ENCODE measurements around the gene TSPAN5. TPM values are rescaled to one million over a fixed set of nuclear protein-coding genes. Genes with fewer than 3 reads are reported as not detected.

TSPAN5 gene
- polyA plus RNA-seq, 1 of the 3 experiments (the other 2 are of a cell fraction), result 38.6 TPM

DNA sequence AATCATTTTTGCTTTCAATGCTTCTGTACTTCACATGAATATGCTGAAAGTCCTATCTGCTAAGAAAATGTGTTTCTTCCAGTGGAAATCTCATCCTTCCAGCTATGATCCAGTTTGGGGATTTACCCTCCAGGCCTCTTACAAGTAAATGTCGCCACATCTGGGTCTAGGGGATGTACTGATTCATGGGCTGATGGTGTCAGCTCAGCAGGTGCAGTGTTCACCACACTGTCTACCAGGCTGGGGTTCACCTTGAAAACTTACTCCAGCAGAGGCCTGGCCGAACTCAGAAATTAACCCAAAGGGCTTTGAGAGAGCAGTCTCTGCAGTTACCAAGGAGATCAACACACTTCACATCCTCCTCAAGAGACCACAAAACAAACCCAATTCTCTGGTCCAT is 154.3 kb downstream of the TSPAN5 start:
- Histone ChIP-seq H4K20me1 (ENCODE audit: insufficient read depth) (no peaks in the 10 kb centered on the region), H3K9me3 (no peaks in the 10 kb centered on the region), H3K36me3 (replicated peaks in 1 of 2; ENCODE audit: control insufficient read depth in 1 of 2, insufficient read depth in 2 of 2, low read length in 1 of 2) (peaks cover 2 to 14% of the 10 kb centered on the region in 2 experiments), H3K9ac (no peak overlapping the region), H2AFZ (ENCODE audit: low read depth) (no peak overlapping the region), H3K27me3 (ENCODE audit: insufficient read depth) (no peaks in the 10 kb centered on the region), H3K4me3 (ENCODE audit: low read depth in 2 of 2, low read length in 1 of 2) (no peak overlapping the region), H3K4me1 (ENCODE audit: control insufficient read depth in 1 of 2, insufficient read depth in 2 of 2, low read depth in 1 of 2, low read length in 1 of 2) (peaks cover 0 to 17% of the 10 kb centered on the region in 2 experiments; a peak in 3 of 4 replicates), H3K9me2 (no peaks in the 10 kb centered on the region), H3K27ac (ENCODE audit: low read depth in 2 of 2, low read length in 1 of 2) (no peak overlapping the region), H3F3A (replicated peaks; ENCODE audit: insufficient read depth) (no peaks in the 10 kb centered on the region), H3K79me2 (ENCODE audit: insufficient read depth) (peaks cover 31% of the 10 kb centered on the region), H3K4me2 (no peak overlapping the region)
- DNase-seq, result no peak
- POLR2A ChIA-PET, result no interaction called here
- WGBS (ENCODE audit: low lambda C conversion rate), result 100% methylated on average over 2 of the region's 2 CpGs
- CTCF ChIA-PET, result interaction anchor here (1.0 kb wide), 1 partner anchor 331 kb away, joined by 3 read pairs; no protein-coding TSS in a partner anchor
- no peak for TF ChIP-seq SMC3 (IDR thresholded peaks at IDR 0.05; ENCODE audit: low read depth, low read length)
- TF ChIP-seq FOXJ3 (CRISPR knock-in tag; IDR thresholded peaks at IDR 0.05), result no peak
- no peak for TF ChIP-seq EP300 (IDR thresholded peaks at IDR 0.05; ENCODE audit: borderline replicate concordance in 1 of 2, low read depth in 1 of 2, low read length in 1 of 2)
- TF ChIP-seq, protein P1, sequence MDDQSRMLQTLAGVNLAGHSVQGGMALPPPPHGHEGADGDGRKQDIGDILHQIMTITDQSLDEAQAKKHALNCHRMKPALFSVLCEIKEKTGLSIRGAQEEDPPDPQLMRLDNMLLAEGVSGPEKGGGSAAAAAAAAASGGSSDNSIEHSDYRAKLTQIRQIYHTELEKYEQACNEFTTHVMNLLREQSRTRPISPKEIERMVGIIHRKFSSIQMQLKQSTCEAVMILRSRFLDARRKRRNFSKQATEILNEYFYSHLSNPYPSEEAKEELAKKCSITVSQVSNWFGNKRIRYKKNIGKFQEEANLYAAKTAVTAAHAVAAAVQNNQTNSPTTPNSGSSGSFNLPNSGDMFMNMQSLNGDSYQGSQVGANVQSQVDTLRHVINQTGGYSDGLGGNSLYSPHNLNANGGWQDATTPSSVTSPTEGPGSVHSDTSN (IDR thresholded peaks at IDR 0.05), result no peak
- TF ChIP-seq, protein P2, sequence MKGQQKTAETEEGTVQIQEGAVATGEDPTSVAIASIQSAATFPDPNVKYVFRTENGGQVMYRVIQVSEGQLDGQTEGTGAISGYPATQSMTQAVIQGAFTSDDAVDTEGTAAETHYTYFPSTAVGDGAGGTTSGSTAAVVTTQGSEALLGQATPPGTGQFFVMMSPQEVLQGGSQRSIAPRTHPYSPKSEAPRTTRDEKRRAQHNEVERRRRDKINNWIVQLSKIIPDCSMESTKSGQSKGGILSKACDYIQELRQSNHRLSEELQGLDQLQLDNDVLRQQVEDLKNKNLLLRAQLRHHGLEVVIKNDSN (IDR thresholded peaks at IDR 0.05; ENCODE audit: borderline replicate concordance, low read depth), result no peak
- TF ChIP-seq MXI1 (IDR thresholded peaks at IDR 0.05; ENCODE audit: low read depth, low read length), result no peak
- TF ChIP-seq, protein P3, sequence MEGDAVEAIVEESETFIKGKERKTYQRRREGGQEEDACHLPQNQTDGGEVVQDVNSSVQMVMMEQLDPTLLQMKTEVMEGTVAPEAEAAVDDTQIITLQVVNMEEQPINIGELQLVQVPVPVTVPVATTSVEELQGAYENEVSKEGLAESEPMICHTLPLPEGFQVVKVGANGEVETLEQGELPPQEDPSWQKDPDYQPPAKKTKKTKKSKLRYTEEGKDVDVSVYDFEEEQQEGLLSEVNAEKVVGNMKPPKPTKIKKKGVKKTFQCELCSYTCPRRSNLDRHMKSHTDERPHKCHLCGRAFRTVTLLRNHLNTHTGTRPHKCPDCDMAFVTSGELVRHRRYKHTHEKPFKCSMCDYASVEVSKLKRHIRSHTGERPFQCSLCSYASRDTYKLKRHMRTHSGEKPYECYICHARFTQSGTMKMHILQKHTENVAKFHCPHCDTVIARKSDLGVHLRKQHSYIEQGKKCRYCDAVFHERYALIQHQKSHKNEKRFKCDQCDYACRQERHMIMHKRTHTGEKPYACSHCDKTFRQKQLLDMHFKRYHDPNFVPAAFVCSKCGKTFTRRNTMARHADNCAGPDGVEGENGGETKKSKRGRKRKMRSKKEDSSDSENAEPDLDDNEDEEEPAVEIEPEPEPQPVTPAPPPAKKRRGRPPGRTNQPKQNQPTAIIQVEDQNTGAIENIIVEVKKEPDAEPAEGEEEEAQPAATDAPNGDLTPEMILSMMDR (IDR thresholded peaks at IDR 0.05), result no peak
- no peak for TF ChIP-seq TAF1 (IDR thresholded peaks at IDR 0.05; ENCODE audit: borderline replicate concordance, low read depth, low read length)
- TF ChIP-seq CHD2 (IDR thresholded peaks at IDR 0.05; ENCODE audit: low read length, partially characterized antibody), result no peak
- TF ChIP-seq, protein P4, sequence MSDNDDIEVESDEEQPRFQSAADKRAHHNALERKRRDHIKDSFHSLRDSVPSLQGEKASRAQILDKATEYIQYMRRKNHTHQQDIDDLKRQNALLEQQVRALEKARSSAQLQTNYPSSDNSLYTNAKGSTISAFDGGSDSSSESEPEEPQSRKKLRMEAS (IDR thresholded peaks at IDR 0.05; ENCODE audit: low read depth), result no peak
- TF ChIP-seq RAD21 (IDR thresholded peaks at IDR 0.05; ENCODE audit: low read length), result no peak
- TF ChIP-seq, protein P5, sequence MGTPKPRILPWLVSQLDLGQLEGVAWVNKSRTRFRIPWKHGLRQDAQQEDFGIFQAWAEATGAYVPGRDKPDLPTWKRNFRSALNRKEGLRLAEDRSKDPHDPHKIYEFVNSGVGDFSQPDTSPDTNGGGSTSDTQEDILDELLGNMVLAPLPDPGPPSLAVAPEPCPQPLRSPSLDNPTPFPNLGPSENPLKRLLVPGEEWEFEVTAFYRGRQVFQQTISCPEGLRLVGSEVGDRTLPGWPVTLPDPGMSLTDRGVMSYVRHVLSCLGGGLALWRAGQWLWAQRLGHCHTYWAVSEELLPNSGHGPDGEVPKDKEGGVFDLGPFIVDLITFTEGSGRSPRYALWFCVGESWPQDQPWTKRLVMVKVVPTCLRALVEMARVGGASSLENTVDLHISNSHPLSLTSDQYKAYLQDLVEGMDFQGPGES (IDR thresholded peaks at IDR 0.05; ENCODE audit: low read depth, low read length), result no peak
- TF ChIP-seq SIN3A (IDR thresholded peaks at IDR 0.05; ENCODE audit: borderline replicate concordance, low read depth, low read length), result no peak

Measured in SK-N-SH (cell line).